ENCODE data around the gene AFG3L2. TPM values are rescaled to one million over a fixed set of nuclear protein-coding genes. Genes with fewer than 3 reads are reported as not detected.

Gene AFG3L2
- total RNA-seq, 2 donors from 2014 or later, result 47.1 to 49.5 TPM

GRCh38 chr18:12315490-12315889 is 61.5 kb downstream of the AFG3L2 start:
- Mint-ChIP-seq H3K4me1 (peaks cover 16% of the 10 kb centered on the region), H3K27ac (no peak overlapping the region), H3K9me3 (peaks cover 17% of the 10 kb centered on the region), H3K36me3 (ENCODE audit: low read depth) (peaks cover 49% of the 10 kb centered on the region), H3K4me3 (no peak overlapping the region), H3K27me3 (ENCODE audit: insufficient read depth) (no peaks in the 10 kb centered on the region)
- Histone ChIP-seq H3K4me3 (ENCODE audit: low read length) (no peak overlapping the region), H3K9ac (ENCODE audit: extremely low read depth, low read length, poor library complexity, severe bottlenecking) (no peak overlapping the region), H3K36me3 (ENCODE audit: control insufficient read depth, insufficient read depth, low read length) (peaks cover 84% of the 10 kb centered on the region), H3K27ac (ENCODE audit: low read depth, low read length) (no peak overlapping the region), H3K27me3 (ENCODE audit: control insufficient read depth, insufficient read depth, low read length, poor library complexity, severe bottlenecking) (no peaks in the 10 kb centered on the region), H3K4me1 (ENCODE audit: control insufficient read depth, insufficient read depth, low read length) (no peaks in the 10 kb centered on the region), H3K9me3 (ENCODE audit: control insufficient read depth, low read length) (peaks cover 22% of the 10 kb centered on the region)
- DNase-seq, result no peak
- TF ChIP-seq, protein P1, sequence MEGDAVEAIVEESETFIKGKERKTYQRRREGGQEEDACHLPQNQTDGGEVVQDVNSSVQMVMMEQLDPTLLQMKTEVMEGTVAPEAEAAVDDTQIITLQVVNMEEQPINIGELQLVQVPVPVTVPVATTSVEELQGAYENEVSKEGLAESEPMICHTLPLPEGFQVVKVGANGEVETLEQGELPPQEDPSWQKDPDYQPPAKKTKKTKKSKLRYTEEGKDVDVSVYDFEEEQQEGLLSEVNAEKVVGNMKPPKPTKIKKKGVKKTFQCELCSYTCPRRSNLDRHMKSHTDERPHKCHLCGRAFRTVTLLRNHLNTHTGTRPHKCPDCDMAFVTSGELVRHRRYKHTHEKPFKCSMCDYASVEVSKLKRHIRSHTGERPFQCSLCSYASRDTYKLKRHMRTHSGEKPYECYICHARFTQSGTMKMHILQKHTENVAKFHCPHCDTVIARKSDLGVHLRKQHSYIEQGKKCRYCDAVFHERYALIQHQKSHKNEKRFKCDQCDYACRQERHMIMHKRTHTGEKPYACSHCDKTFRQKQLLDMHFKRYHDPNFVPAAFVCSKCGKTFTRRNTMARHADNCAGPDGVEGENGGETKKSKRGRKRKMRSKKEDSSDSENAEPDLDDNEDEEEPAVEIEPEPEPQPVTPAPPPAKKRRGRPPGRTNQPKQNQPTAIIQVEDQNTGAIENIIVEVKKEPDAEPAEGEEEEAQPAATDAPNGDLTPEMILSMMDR (conservative IDR thresholded peaks at IDR 0.05), result no peak
- WGBS, 2 experiments (ENCODE audit: insufficient coverage in 1 of 2, insufficient read length in 1 of 2), result 87 to 88% methylated on average over 8 to 9 of the region's 10 CpGs

GRCh38 chr18:12314591-12315305 is 62.3 kb downstream of the AFG3L2 start:
- Histone ChIP-seq H3K4me3 (ENCODE audit: low read length) (no peak overlapping the region), H3K27ac (ENCODE audit: low read depth, low read length) (no peak overlapping the region), H3K36me3 (ENCODE audit: control insufficient read depth, insufficient read depth, low read length) (peaks cover 86% of the 10 kb centered on the region), H3K27me3 (ENCODE audit: control insufficient read depth, insufficient read depth, low read length, poor library complexity, severe bottlenecking) (no peaks in the 10 kb centered on the region), H3K4me1 (ENCODE audit: control insufficient read depth, insufficient read depth, low read length) (no peaks in the 10 kb centered on the region), H3K9me3 (ENCODE audit: control insufficient read depth, low read length) (peaks cover 25% of the 10 kb centered on the region), H3K9ac (ENCODE audit: extremely low read depth, low read length, poor library complexity, severe bottlenecking) (no peak overlapping the region)
- peaks cover 17% of the 10 kb centered on the region for H3K9me3 Mint-ChIP-seq
- H3K27ac Mint-ChIP-seq, result no peak overlapping the region
- WGBS, 2 experiments (ENCODE audit: insufficient coverage in 1 of 2, insufficient read length in 1 of 2), result no CpG with 5 or more reads among the region's 1 CpG
- H3K4me3 Mint-ChIP-seq, result no peak overlapping the region
- H3K4me1 Mint-ChIP-seq, result peaks cover 16% of the 10 kb centered on the region
- no peak for DNase-seq
- peaks cover under 1% of the 10 kb centered on the region for H3K27me3 Mint-ChIP-seq (ENCODE audit: insufficient read depth)
- peaks cover 51% of the 10 kb centered on the region for H3K36me3 Mint-ChIP-seq (ENCODE audit: low read depth)
- TF ChIP-seq, protein P1 (conservative IDR thresholded peaks at IDR 0.05), result no peak

DNA sequence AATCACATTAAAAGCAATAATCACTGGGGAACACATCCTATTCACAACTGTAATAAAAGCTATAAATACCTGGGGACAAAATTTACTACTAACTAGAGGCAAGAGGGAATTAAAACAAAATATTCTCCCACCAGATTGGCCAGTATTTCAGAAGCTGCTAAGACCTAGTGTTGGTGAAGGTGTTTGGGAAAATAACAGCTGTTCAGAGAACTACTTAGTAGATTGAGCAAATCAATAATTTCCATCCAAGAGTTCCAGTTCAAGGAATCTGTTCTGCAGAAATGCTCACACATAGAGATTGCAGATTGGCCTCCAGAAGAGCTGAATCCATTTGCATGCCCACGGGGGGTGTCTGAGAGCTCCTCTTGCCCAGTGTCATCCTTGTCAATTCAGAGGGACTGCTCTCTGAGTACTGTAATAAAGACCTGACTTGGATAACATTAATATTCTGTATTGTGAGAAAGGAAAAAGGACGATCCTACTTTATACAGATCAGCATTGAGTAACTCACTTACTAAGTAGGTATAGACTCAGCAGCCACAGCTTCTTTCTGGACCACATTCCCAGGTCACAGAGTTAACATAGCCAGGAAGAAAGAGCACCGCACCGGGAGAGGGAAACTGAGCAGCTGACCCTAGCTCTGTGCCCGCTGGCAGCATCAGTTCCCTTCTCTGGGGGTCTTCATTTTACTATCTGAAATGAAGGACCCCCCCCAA is 63.3 kb downstream of the AFG3L2 start:
- Mint-ChIP-seq H3K27ac (no peak overlapping the region), H3K9me3 (peaks cover 17% of the 10 kb centered on the region), H3K36me3 (ENCODE audit: low read depth) (peaks cover 51% of the 10 kb centered on the region), H3K4me3 (no peak overlapping the region), H3K4me1 (peaks cover 16% of the 10 kb centered on the region), H3K27me3 (ENCODE audit: insufficient read depth) (peaks cover 6% of the 10 kb centered on the region)
- TF ChIP-seq, protein P1 (conservative IDR thresholded peaks at IDR 0.05), result no peak
- H3K27ac ChIP-seq (ENCODE audit: low read depth, low read length), result no peak overlapping the region
- H3K4me3 ChIP-seq (ENCODE audit: low read length), result no peak overlapping the region
- H3K9ac ChIP-seq (ENCODE audit: extremely low read depth, low read length, poor library complexity, severe bottlenecking), result no peak overlapping the region
- DNase-seq, result no peak
- 83 to 100% methylated on average over 2 to 5 of the region's 5 CpGs for whole genome bisulfite sequencing, 2 experiments (ENCODE audit: insufficient coverage in 1 of 2, insufficient read length in 1 of 2)
- H3K4me1 ChIP-seq (ENCODE audit: control insufficient read depth, insufficient read depth, low read length), result no peaks in the 10 kb centered on the region
- H3K9me3 ChIP-seq (ENCODE audit: control insufficient read depth, low read length), result peaks cover 25% of the 10 kb centered on the region
- H3K36me3 ChIP-seq (ENCODE audit: control insufficient read depth, insufficient read depth, low read length), result peaks cover 88% of the 10 kb centered on the region
- no peaks in the 10 kb centered on the region for H3K27me3 ChIP-seq (ENCODE audit: control insufficient read depth, insufficient read depth, low read length, poor library complexity, severe bottlenecking)
